ENCODE data around the gene TNIK. TPM values are rescaled to one million over a fixed set of nuclear protein-coding genes. Genes with fewer than 3 reads are reported as not detected.

The TNIK gene
- total and polyA plus RNA-seq, 10 of the 15 experiments (the other 5 are each of a cell fraction or from before 2014, with no cell fraction given), result 13.9 to 74.3 (median 48.2) TPM

GRCh38 chr3:171248426-171249111 lies 211.6 kb downstream of the TNIK start (continued):
- TF ChIP-seq ZBTB40 (IDR thresholded peaks at IDR 0.05; ENCODE audit: borderline replicate concordance) (no peak; the same call in 1 of the 2 replicates), IRF4 (IDR thresholded peaks at IDR 0.05; ENCODE audit: low read depth, low read length) (peak; percentile 86), KLF5 (IDR thresholded peaks at IDR 0.05; ENCODE audit: partially characterized antibody) (no peak), GATAD2B (conservative IDR thresholded peaks at IDR 0.05; ENCODE audit: low read depth) (no peak), RAD51 (IDR thresholded peaks at IDR 0.05) (no peak), CREM (IDR thresholded peaks at IDR 0.05; ENCODE audit: low read depth) (peak; percentile 79), CEBPB (IDR thresholded peaks at IDR 0.05; ENCODE audit: borderline replicate concordance in 1 of 2, low read depth in 2 of 2, low read length in 2 of 2) (peak in 1 of 2 experiments; percentile 71; a peak in 1 of 4 replicates), BACH1 (IDR thresholded peaks at IDR 0.05; ENCODE audit: borderline replicate concordance) (no peak; the same call in 1 of the 2 replicates), RB1 (IDR thresholded peaks at IDR 0.05; ENCODE audit: borderline replicate concordance) (no peak), BHLHE40 (IDR thresholded peaks at IDR 0.05; ENCODE audit: borderline replicate concordance in 1 of 2, low read depth in 2 of 2, low read length in 1 of 2) (peak in 1 of 2 experiments; percentile 32; a peak in 1 of 4 replicates), MTA2 (IDR thresholded peaks at IDR 0.05; ENCODE audit: low read depth) (peak; percentile 78), FOXK2 (IDR thresholded peaks at IDR 0.05) (no peak), MEF2B (IDR thresholded peaks at IDR 0.05; ENCODE audit: partially characterized antibody, poor library complexity, severe bottlenecking) (peak; percentile 90), RELA (IDR thresholded peaks at IDR 0.05; ENCODE audit: borderline replicate concordance, partially characterized antibody) (no peak)
- TF ChIP-seq, protein P1, sequence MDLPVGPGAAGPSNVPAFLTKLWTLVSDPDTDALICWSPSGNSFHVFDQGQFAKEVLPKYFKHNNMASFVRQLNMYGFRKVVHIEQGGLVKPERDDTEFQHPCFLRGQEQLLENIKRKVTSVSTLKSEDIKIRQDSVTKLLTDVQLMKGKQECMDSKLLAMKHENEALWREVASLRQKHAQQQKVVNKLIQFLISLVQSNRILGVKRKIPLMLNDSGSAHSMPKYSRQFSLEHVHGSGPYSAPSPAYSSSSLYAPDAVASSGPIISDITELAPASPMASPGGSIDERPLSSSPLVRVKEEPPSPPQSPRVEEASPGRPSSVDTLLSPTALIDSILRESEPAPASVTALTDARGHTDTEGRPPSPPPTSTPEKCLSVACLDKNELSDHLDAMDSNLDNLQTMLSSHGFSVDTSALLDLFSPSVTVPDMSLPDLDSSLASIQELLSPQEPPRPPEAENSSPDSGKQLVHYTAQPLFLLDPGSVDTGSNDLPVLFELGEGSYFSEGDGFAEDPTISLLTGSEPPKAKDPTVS (IDR thresholded peaks at IDR 0.05; ENCODE audit: low read depth, low read length), result no peak
- TF ChIP-seq, protein P2, sequence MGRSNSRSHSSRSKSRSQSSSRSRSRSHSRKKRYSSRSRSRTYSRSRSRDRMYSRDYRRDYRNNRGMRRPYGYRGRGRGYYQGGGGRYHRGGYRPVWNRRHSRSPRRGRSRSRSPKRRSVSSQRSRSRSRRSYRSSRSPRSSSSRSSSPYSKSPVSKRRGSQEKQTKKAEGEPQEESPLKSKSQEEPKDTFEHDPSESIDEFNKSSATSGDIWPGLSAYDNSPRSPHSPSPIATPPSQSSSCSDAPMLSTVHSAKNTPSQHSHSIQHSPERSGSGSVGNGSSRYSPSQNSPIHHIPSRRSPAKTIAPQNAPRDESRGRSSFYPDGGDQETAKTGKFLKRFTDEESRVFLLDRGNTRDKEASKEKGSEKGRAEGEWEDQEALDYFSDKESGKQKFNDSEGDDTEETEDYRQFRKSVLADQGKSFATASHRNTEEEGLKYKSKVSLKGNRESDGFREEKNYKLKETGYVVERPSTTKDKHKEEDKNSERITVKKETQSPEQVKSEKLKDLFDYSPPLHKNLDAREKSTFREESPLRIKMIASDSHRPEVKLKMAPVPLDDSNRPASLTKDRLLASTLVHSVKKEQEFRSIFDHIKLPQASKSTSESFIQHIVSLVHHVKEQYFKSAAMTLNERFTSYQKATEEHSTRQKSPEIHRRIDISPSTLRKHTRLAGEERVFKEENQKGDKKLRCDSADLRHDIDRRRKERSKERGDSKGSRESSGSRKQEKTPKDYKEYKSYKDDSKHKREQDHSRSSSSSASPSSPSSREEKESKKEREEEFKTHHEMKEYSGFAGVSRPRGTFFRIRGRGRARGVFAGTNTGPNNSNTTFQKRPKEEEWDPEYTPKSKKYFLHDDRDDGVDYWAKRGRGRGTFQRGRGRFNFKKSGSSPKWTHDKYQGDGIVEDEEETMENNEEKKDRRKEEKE (IDR thresholded peaks at IDR 0.05), result no peak
- TF ChIP-seq, protein P3, sequence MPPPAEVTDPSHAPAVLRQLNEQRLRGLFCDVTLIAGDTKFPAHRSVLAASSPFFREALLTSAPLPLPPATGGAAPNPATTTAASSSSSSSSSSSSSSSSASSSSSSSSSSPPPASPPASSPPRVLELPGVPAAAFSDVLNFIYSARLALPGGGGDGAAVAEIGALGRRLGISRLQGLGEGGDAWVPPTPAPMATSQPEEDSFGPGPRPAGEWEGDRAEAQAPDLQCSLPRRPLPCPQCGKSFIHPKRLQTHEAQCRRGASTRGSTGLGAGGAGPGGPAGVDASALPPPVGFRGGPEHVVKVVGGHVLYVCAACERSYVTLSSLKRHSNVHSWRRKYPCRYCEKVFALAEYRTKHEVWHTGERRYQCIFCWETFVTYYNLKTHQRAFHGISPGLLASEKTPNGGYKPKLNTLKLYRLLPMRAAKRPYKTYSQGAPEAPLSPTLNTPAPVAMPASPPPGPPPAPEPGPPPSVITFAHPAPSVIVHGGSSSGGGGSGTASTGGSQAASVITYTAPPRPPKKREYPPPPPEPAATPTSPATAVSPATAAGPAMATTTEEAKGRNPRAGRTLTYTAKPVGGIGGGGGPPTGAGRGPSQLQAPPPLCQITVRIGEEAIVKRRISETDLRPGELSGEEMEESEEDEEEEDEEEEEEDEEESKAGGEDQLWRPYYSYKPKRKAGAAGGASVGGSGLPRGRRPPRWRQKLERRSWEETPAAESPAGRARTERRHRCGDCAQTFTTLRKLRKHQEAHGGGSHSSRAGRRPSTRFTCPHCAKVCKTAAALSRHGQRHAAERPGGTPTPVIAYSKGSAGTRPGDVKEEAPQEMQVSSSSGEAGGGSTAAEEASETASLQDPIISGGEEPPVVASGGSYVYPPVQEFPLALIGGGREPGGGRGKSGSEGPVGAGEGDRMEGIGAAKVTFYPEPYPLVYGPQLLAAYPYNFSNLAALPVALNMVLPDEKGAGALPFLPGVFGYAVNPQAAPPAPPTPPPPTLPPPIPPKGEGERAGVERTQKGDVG (CRISPR knock-in tag; IDR thresholded peaks at IDR 0.05), result no peak

Measured in GM12878 (cell line).